GM18511 (cell line): ENCODE data around the gene NEU4.
A peak's percentile ranks its signal among the peaks of the same experiment; 100 is the strongest.
"Not testable (repeated sequence)": the region's sequence is repeated elsewhere in the genome, so short reads cannot be mapped to it uniquely, and the experiment has no call there.

Experiments used
- ATAC-seq: cut with Tn5 transposase; IDR thresholded peaks from one replicate; pipeline ENCODE4 v1.9.1; 2021; ENCODE audit warnings: mild to moderate bottlenecking, moderate library complexity; ENCODE audit not compliant: unreplicated experiment

NEU4 gene

DNA sequence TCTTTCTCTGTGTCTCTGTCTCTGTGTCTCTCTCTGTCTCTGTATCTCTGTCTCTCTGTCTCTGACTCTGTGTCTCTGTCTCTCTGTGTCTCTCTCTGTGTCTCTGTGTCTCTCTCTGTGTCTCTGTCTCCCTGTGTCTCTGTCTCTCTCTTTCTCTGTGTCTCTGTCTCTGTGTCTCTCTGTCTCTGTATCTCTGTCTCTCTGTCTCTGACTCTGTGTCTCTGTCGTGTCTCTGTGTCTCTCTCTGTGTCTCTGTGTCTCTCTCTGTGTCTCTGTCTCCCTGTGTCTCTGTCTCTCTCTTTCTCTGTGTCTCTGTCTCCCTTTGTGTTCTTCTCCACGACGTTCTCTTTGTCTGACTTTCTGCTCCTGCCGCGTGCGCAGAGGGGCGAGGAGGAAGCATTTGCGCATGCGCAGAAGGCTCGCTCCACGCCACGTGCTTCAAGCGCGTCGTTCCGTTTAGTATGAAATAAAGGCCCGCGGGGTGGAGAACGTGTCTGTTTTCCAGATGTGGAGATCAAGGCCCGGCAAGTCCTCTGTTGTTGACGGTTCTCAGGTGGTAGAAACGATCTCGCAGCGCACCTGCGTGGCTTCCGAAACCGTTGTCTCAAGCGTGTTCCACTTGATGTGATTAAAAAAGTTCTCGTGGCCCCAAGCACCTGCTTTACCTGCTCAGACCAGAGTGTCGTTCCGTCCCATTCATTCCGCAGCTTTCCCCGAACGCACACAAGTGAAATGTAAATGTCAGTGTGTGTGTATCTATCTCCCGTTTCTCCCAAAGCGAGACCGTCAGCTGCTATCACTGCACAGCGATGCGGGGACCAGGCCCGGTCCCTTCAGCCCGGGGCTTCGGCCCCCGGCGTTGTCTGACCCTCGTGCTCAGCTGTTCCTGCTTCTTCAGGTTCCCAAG is 14.8 kb downstream of the NEU4 start:
- not testable (repeated sequence) for ATAC-seq

DNA sequence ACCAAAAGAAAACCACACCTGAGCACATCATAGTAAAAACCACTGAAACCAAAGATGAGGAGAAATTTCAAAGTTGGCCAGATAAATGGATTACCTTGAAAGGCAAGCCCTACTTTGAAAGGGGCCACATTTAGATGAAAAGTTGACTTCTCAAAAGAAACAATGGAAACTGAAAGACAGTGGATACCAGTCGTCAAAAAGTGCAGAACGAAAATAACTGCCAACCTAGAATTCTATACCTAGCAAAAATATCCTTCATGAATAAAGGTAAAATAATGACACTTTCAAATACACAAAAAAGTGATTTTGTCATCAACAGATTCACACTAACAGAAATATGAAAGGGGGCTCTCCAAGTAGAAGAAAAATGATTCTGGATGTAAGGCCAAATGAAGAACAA is 18.4 kb downstream of the NEU4 start:
- ATAC-seq = no peak

DNA sequence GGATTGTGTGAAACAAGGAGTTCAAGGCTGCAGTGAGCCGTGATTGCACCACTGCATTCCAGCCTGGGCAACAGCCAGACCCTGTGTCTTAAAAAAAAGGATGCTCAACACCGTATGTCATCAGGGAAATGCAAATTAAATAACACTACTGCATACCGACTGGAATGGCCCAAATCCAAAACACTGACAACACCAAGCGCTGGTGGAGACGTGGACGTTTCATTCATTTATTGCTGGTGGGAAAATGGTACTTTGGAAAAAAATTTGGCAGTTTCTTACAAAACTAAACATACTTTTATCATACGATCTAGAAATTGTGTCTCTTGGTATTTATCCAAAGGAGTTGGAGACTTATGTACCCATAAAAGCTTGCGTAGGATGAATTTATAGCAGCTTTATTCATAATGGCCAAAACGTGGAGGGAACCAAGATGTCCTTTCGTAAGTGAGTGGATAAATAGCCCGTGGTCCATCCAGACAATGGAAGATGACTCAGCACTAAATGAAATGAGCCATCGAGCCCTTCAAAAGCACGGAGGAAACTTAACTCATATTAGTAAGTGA is 24.2 kb downstream of the NEU4 start:
- no peak for ATAC-seq

DNA sequence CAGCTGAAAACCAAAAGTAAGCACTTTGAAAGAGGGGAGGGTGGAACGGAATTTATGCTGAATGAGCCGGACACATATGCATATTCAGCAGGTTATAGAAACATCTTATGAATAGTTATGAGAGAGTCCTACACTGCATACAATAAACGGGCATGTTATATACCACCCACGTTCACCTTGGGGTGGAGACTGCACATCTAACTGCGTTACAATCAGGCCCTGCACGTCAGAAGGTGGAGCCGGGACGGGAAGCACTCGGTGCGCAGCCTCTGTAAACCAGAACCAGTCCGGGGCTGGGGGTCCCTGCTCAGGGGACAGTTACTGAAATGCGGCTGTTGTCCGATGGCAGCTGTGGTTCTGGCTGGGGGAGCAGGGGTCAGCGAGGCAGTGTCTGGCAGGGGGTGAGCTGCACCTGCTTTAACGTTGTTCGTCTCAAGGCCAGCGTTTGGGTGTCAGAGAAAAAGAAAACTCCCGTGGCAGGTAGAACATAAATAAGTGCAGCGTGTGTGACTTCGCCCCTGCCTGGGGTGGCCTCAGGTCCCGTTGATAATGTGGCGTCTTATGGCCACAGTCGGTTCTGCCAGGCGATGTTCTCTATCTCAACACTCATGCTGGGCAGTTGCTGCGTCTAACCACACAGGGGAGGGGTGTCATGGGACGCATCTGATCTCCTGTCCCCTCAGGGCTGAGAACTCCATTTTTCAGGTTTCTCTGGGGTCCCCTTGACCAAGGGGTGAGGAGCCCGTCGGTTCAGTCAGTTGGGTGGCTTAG is 24.9 kb downstream of the NEU4 start:
- ATAC-seq = not testable (repeated sequence)

DNA sequence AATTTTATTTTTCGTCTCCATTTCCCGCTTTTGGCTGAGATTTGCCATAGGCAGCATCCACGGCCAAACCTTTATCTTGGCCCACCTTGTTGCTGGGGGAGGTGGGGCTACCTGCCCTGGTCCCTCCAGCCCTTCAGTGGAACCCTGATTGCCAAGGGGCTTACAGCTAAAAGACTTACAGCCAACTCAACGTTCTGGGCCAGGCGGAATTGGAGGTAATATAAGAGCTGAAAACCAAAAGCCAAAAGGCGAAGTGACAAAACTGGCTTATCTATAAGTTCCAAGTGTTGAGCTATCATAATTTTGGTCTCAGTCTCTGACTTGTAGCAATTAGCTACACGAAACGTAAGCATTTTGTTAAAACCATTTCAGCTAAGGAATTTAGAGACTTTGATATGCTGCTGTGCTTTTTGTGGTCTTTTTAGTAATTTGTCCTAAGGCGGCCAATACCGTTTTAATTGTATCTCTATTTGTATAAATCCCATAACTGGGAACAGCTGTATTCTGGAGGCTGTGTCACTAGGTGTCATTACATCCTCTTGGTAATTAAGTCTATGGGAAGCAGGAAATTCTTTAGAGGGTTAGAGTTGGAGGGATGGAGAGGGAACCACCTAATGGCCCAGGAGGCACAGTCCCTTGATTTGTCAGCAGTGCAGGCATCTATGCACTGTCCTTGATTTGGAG is 25.7 kb downstream of the NEU4 start:
- ATAC-seq = no peak

DNA sequence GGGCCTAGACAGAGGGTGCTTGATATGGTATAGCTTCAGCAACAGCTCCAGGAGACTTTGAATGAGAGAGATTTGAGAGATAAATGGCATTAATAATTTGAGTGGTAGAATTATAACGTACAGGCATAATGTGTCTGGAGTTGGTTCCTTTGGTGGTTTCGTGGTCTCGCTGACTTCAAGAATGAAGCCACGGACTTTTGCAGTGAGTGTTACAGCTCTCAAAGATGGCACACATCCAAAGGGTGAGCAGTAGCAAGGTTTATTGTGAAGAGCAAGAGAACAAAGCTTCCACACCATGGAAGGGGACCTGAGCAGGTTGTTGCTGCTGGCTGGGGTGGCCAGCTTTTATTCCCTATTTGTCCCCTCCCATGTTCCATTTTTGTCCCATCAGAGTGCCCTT is 26.6 kb downstream of the NEU4 start:
- ATAC-seq = no peak

DNA sequence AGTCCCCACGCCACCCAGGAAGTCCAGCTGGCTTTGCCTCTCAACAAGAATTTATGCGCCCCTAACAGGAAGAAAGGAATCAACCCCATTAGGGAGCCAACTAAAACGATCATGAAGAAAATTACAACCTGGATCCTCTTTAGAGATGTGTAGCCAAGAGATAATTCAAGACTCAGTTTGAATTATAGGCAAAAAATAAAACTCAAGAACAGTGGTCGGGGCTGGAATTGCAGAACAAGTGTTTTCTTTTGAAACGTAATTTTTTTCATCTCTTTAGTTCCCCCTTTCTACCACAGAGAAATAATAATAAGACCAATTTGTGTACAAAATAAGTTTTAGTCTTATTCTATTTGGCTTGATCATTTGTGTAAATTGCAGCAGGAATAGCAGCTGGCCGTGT is 27.3 kb downstream of the NEU4 start:
- no peak for ATAC-seq

DNA sequence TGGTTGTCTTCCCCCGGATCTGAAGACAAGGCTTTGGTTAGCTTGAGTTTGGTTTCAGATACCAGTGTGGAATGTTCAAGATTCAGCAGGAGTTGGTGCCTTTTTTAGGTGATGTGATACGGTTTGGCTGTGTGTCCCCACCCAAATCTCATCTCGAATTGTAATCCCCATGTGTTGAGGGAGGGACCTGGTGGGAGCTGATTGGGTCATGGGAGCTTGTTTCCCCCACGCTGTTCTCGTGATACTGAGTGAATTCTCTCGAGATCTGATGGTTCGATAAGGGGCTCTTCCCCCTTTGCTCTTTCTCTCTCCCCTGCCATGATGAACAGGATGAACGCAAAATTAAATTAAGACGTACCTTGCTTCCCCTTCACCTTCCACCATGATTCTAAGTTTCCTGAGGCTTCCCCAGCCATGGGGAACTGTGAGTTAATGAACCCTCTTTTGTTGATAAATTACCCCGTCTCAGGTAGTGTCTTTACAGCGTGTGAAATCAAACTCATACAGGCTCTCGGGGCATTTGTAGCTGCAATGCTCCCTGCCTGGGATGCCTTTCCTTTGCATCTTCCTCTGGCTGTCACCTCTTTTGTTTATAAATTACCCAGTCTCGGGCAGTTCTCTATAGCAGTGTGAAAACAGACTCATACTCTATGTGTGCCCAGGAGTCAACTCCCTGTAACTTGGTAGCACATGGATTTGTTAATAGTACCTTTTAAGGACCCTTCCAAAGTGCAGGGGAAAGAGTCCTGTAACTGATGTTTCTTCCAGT is 28.4 kb downstream of the NEU4 start:
- ATAC-seq = no peak

DNA sequence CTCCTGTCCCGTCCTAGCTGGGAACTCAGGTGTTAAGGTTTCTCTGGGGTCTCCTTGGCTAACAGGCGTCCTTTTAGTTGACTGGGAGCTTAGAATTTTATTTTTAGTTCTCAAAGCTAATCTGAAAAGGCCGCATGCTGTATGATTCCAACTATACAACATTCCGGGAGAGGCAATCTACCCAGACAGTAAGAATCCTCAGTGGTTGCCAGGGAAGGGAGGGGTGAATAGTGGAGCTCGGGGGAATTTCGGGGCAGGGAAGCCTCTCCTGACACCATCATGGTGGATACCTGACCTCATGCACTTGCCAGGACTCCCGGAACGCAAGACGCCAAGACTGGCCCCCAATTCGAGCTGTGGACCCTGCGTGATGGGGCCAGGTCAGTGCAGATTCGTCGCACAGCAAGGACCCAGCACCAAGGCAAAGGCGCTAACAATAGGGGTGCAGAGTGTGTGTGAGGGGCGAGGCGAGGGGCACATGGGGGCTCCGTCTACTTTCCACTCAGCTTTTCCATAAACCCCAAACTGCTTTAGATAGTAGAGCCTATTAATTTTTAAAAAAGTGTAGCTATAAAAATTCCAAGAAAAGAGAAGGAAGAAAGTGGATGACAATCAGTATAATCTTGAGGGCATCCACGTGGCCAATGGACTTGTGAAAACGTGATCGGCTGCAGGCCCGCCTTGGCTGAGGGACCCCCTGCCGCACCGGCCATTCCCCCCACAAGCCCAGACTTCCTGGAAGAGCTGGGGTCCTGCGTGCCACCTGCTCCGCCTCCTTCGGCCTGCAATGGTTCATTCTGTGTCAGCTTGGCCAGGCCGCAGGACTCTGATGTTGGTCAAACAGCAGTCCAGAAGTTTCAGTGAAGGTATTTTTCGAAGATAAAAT is 32.4 kb downstream of the NEU4 start:
- no peak for ATAC-seq

DNA sequence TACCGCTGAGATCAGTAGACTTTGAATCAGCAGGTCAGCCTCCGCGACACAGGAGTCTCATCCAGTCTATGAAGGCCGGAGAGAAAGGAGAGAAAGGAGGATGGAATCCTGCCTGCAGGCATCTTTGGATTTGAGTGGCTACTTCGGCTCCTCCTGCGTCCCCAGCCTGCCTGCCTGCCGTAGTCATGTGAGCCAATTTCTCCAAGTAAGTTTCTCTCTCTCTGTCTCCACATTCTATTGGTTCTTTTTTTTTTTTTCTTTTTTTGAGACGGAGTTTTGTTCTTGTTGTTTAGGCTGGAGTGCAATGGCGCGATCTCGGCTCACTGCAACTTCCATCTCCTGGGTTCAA is 33.0 kb downstream of the NEU4 start:
- ATAC-seq = no peak

DNA sequence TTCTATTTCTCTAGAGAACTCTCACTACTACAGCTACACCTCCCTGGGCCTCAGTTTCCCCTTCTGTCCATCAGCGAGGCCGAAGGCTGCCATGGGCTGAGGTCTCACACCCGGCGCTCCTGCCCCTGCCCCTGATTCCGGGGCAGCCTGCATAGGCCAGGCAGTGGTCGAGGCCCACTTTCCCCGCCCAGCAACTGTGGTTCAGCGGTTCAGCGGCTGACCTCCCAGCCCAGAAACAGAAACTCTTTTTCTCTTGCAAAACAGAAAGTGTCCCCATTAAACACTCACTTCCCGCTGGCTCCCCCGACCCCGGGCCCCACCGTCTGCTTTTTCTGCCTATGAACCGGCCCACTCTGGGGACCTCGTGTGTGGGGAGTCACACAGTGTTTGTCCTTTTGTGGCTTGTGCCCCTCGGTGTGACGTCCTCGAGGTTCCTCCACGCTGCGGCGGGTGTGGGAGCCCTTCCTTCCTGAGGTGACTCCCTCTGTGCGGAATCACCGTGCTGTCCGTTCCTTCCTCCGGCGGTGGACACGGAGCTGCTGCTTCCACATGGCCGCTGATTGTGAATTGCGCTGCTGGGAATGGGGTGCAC is 33.7 kb downstream of the NEU4 start:
- ATAC-seq = peak; percentile 54

DNA sequence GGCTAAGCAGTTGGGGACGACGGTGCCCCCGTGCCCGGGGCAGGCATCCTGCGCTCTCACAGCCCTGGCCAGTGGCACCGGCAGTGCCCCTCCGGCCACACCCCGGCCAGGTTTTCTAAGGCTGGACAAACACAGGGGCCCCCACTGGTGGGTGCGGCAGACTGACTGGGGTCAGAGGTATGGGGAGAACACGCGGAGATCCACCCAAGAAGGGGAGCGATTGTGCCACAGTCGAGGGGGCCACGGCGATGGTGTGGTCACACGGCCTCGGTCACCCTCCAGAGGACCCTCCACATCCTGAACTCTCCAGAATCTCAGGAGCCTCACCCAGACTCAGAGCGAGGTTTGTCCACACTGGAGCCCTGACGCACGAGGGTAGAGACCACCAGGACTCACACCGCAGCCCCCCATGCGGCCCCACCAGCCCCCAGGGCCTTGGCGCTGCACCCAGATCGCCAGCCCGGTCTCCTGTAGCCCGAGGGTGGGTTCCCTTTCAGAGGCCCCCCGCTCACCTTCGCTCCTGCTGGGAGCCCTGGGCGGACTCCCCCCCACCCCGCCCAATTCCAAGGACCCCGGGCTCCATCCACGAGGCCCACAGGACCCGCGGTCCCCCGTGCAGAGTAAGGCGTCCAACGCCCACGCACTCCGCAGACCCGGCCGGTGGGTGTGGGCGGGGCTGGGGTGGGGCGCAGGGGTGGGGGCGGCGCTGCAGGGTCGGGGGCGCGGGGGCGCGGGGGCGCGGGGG is 34.5 kb downstream of the NEU4 start:
- peak; percentile 6 for ATAC-seq

DNA sequence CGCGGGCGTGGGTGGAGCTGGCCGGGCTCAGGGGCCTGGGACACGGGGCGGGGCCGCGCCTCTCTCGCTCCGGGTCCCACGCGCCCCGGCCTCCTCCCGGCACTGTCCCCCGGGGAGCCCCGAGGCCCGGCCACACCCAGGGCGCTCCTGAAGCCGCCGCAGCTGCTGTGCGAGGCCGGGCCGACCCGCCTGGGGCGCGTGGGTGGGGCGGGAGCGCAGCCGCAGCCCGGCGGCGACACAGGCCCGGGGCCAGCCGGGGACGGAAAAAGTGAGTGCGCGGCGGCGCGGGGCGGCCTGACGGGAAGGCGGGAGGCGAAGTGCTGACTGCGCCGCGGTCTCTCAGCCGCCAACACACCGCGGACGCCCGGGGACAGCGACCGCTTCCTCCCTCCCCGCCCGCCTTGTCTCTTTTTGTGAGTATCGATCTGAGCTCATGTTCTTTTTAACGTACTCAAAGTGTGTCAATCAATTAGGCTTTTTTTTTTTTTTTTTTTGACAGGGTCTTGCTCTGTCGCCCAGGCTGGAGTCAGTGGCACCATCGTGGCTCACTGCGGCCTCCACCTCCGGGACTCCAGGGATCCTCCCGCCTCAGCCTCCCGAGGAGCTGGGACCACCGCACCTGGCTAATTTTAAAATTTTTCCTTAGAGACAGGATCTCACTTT is 35.2 kb downstream of the NEU4 start:
- ATAC-seq = peak; percentile 83

DNA sequence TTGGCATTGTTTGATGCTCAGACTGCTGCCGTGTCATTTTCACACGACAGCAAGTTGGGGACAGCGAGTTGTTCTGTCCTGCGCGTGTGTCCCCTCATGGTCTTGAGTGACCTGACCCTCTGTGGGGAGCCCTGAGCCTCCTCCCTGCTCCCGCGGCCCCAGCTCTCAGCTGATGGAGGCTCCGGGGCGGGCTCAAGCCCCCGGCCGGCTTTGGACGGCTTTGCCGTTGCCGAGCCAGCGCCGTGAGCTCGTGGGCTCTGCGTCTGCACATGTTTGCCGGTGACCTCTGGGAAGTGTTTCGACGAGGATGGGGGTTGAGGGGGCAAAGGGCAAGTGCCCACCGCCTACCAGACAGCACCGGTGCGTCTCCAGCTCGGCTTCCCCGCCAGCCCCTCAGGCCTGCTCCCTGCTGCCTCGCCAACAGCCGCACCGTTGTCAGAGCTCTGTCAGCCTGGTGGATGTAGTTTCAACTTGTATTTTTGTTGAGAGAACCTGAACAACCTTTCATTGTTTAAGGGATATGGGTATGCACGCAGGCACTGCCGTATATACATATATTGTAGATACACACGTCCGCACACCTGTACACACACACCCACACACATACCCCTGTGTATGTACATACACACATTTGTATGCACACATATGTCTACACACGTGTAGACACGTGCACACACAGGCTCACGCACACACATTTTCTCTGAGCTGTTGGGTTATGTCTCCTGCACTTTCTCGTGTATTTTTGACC is 36.0 kb downstream of the NEU4 start:
- no peak for ATAC-seq

DNA sequence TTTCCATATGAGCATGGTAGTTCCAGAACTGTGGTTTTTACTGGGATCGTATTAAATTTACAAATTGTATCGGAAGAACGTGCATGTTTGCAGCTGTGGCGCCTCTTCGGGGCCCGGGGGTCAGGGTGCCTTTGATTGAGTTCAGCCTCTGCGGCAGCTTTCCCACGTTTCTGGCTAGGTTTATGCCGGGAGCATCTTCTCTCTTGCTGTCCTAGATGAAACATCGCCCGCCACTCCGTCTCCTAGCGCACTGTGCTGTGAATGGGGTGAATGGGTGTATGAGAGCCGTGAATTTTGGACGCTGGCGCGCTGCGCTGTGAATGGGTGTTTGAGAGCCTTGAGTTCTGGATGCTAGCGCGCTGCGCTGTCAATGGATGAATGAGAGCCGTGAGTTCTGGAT is 37.4 kb downstream of the NEU4 start:
- no peak for ATAC-seq

DNA sequence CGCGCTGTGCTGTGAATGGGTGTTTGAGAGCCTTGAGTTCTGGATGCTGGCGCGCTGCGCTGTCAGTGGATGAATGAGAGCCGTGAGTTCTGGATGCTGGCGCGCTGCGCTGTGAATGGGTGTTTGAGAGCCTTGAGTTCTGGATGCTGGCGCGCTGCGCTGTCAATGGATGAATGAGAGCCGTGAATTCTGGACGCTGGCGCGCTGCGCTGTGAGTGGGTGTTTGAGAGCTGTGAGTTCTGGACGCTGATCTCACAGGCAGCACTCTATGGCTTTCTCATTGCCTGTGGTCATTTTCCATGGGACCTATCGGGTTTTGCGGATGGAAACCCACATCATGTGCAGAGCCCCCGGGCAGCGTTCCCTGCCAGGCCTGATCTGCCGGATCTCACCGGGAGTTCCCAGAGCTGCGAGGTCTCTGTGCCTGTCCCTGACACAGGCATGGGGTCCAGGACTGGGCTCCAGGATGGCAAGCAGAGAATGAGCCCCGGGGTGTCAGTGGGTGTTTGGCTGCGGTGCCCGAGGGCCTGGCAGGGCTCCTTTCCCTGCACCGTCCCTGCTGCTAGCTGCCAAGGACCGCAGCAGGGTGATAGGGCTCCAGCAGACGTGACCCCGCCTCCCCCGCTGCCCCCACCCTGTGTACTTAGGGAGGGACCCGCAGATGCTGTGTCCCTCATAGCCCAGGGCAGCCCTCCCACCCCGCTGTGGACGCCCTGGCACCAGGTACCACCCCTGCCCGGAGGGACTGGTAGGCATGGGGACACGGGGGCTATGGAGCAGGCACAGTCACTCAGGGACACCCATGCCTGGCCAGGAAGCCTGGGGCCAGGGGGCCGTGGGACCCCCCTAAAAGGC is 40.0 kb downstream of the NEU4 start:
- ATAC-seq = no peak
